Measurements from ENCODE around the gene GRK6. TPM values are rescaled to one million over a fixed set of nuclear protein-coding genes. Genes with fewer than 3 reads are reported as not detected.

Gene GRK6
- total RNA-seq, 1 donor = 19.2 TPM

GRCh38 chr5:177478711-177479646 is 52.5 kb downstream of the GRK6 start:
- peak overlapping the region; percentile 72 for H3K27ac ChIP-seq (ENCODE audit: low read depth, low read length)
- H2AFZ ChIP-seq (ENCODE audit: low read length) = no peak overlapping the region
- TF ChIP-seq, protein P1, sequence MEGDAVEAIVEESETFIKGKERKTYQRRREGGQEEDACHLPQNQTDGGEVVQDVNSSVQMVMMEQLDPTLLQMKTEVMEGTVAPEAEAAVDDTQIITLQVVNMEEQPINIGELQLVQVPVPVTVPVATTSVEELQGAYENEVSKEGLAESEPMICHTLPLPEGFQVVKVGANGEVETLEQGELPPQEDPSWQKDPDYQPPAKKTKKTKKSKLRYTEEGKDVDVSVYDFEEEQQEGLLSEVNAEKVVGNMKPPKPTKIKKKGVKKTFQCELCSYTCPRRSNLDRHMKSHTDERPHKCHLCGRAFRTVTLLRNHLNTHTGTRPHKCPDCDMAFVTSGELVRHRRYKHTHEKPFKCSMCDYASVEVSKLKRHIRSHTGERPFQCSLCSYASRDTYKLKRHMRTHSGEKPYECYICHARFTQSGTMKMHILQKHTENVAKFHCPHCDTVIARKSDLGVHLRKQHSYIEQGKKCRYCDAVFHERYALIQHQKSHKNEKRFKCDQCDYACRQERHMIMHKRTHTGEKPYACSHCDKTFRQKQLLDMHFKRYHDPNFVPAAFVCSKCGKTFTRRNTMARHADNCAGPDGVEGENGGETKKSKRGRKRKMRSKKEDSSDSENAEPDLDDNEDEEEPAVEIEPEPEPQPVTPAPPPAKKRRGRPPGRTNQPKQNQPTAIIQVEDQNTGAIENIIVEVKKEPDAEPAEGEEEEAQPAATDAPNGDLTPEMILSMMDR (IDR thresholded peaks at IDR 0.05; ENCODE audit: extremely low read depth, low read depth, low read length) = no peak
- H3K4me3 ChIP-seq (ENCODE audit: insufficient read depth, low read length) = no peak overlapping the region
- peaks cover 38% of the 10 kb centered on the region for H3K36me3 ChIP-seq (ENCODE audit: insufficient read depth, low read length)
- H3K79me2 ChIP-seq (ENCODE audit: insufficient read depth, low read length) = no peaks in the 10 kb centered on the region
- peaks cover 15% of the 10 kb centered on the region for H3K4me1 ChIP-seq (ENCODE audit: insufficient read depth, low read length)
- DNase-seq (ENCODE audit: insufficient read length, low spot score, missing footprints) = peak; percentile 84
- H3K27me3 ChIP-seq (ENCODE audit: insufficient read depth, low read length) = no peaks in the 10 kb centered on the region
- no peaks in the 10 kb centered on the region for H3K9me3 ChIP-seq (ENCODE audit: low read depth, low read length)
- H3K4me2 ChIP-seq (ENCODE audit: insufficient read depth, low read length) = no peak overlapping the region
- peaks cover 18% of the 10 kb centered on the region for H4K20me1 ChIP-seq (ENCODE audit: insufficient read depth, low read length)

- H3K36me3 ChIP-seq (ENCODE audit: insufficient read depth, low read length) = peaks cover 46% of the 10 kb centered on the region
- H3K4me1 ChIP-seq (ENCODE audit: insufficient read depth, low read length) = peaks cover 11% of the 10 kb centered on the region
- no peak overlapping the region for H2AFZ ChIP-seq (ENCODE audit: low read length)
- H3K79me2 ChIP-seq (ENCODE audit: insufficient read depth, low read length) = peaks cover 5% of the 10 kb centered on the region
- TF ChIP-seq, protein P1 (IDR thresholded peaks at IDR 0.05; ENCODE audit: extremely low read depth, low read depth, low read length) = no peak
- H3K27me3 ChIP-seq (ENCODE audit: insufficient read depth, low read length) = no peaks in the 10 kb centered on the region
- H3K27ac ChIP-seq (ENCODE audit: low read depth, low read length) = peak overlapping the region; percentile 72
- DNase-seq (ENCODE audit: insufficient read length, low spot score, missing footprints) = no peak
- H3K4me3 ChIP-seq (ENCODE audit: insufficient read depth, low read length) = no peak overlapping the region
- H3K4me2 ChIP-seq (ENCODE audit: insufficient read depth, low read length) = no peak overlapping the region
- no peaks in the 10 kb centered on the region for H3K9me3 ChIP-seq (ENCODE audit: low read depth, low read length)
- H4K20me1 ChIP-seq (ENCODE audit: insufficient read depth, low read length) = peaks cover 26% of the 10 kb centered on the region
Observed at GRCh38 chr5:177479774-177480173, 53.3 kb downstream of the GRK6 start.

DNA sequence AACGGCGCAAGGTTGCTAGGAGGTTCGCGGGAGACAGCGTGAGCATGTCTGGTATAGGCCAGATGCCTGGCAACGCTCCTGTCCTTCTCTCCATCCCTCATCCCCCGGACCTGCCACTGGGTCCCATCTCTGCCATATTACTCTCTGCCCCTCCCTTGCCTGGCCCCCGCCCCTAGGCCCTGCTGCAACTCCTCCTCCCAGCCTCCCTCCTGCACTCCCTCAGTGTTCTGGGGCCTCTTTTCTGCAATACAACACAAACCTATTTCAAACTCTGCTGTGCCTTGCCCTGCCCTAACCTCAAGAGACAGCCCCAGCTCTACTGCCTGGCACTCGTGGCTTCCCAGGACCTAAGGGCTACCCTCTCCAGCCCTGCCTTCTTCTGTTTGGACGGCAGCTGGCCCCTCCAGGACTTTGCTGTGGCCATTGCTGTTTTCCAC is 55.9 kb downstream of the GRK6 start:
- peaks cover 40% of the 10 kb centered on the region for H4K20me1 ChIP-seq (ENCODE audit: insufficient read depth, low read length)
- peaks cover 15% of the 10 kb centered on the region for H3K79me2 ChIP-seq (ENCODE audit: insufficient read depth, low read length)
- H2AFZ ChIP-seq (ENCODE audit: low read length) = no peak overlapping the region
- H3K4me1 ChIP-seq (ENCODE audit: insufficient read depth, low read length) = peaks cover 11% of the 10 kb centered on the region
- peaks cover 70% of the 10 kb centered on the region for H3K36me3 ChIP-seq (ENCODE audit: insufficient read depth, low read length)
- H3K4me3 ChIP-seq (ENCODE audit: insufficient read depth, low read length) = no peak overlapping the region
- TF ChIP-seq, protein P1 (IDR thresholded peaks at IDR 0.05; ENCODE audit: extremely low read depth, low read depth, low read length) = no peak
- no peak overlapping the region for H3K27ac ChIP-seq (ENCODE audit: low read depth, low read length)
- DNase-seq (ENCODE audit: insufficient read length, low spot score, missing footprints) = no peak
- no peak overlapping the region for H3K4me2 ChIP-seq (ENCODE audit: insufficient read depth, low read length)
- H3K9me3 ChIP-seq (ENCODE audit: low read depth, low read length) = no peaks in the 10 kb centered on the region
- no peaks in the 10 kb centered on the region for H3K27me3 ChIP-seq (ENCODE audit: insufficient read depth, low read length)

DNA sequence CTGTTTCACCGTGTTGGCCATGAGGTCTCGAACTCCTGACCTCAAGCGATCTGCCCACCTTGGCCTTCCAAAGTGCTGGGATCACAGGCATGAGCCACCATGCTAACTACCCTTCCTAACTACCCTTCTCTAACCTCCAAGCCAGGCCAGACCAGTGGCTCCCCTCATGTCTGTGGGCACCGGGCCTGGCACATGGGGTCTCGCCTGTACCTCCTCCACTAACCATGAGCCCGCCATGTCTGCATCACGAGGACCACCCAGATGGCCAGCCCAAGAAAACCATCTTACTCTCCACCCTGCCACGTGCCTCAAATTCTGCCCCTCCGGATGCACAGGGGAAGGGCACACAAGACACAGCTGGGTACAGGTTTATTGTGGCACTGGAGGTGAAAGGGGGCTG is 56.6 kb downstream of the GRK6 start:
- Histone ChIP-seq H3K27me3 (ENCODE audit: insufficient read depth, low read length) (no peaks in the 10 kb centered on the region), H2AFZ (ENCODE audit: low read length) (no peak overlapping the region), H3K79me2 (ENCODE audit: insufficient read depth, low read length) (peaks cover 20% of the 10 kb centered on the region), H3K27ac (ENCODE audit: low read depth, low read length) (no peak overlapping the region), H3K4me3 (ENCODE audit: insufficient read depth, low read length) (no peak overlapping the region), H3K4me1 (ENCODE audit: insufficient read depth, low read length) (peaks cover 11% of the 10 kb centered on the region), H3K9me3 (ENCODE audit: low read depth, low read length) (no peaks in the 10 kb centered on the region), H4K20me1 (ENCODE audit: insufficient read depth, low read length) (peaks cover 46% of the 10 kb centered on the region), H3K4me2 (ENCODE audit: insufficient read depth, low read length) (no peak overlapping the region), H3K36me3 (ENCODE audit: insufficient read depth, low read length) (peaks cover 77% of the 10 kb centered on the region)
- TF ChIP-seq, protein P1 (IDR thresholded peaks at IDR 0.05; ENCODE audit: extremely low read depth, low read depth, low read length) = no peak
- DNase-seq (ENCODE audit: insufficient read length, low spot score, missing footprints) = no peak

Measured in osteoblast (primary cell).